K562 (cell line): ENCODE results near the gene RASAL1. TPM values are rescaled to one million over a fixed set of nuclear protein-coding genes. Genes with fewer than 3 reads are reported as not detected.

ENCODE experiments used
- ATAC-seq: fragments of 200-7000 bp; cut with Tn5 transposase; 3 replicates; pipeline ENCODE4 v1.9.1; 2020; ENCODE audit warnings: moderate library complexity
- BruUV-seq: library from RNA; stranded (reverse); fragments of 400-500 nt; replicated peaks from 2 replicates; lab custom pipeline; 2021; lab: Mats Ljungman, UMichigan
- CTCF ChIA-PET: fragments of 300-600 bp; formaldehyde crosslinking; extraction: SDS; loops from one replicate; lab custom pipeline; 2021; ENCODE audit warnings: low intra/inter-chr PET ratio; lab: Yijun Ruan, JAX
- POLR2A ChIA-PET: fragments of 300-600, 350-650 bp; sonication (Branson Sonifier 250); formaldehyde crosslinking; extraction: SDS; loops from one replicate; lab custom pipeline; 2021; ENCODE audit warnings: antibody characterized with exemption, inconsistent platforms; lab: Yijun Ruan, JAX
- DNase-seq, 4 experiments: peaks; one replicate each; pipeline versions ENCODE4 v3.0.0 to v3.0.0-alpha.2; 2011 to 2018; ENCODE audit warnings: low spot score in 3 of 4, mixed read lengths in 3 of 4; ENCODE audit errors: extremely low read depth in 1 of 4
- FAIRE-seq: peaks from 2 replicates; lab custom pipeline; 2011; peaks lifted over from hg19 to GRCh38; lab: Jason Lieb, UNC
- H2AFZ ChIP-seq: 2 replicates; pipeline ENCODE4 v1.6.0; 2011; ENCODE audit warnings: low read depth, low read length, control low read depth, inconsistent platforms
- H3K27ac ChIP-seq: fragments of 200-600 bp; 3 replicates; pipeline ENCODE4 v1.8.0; 2011; ENCODE audit warnings: low read depth, mild to moderate bottlenecking, control low read depth, inconsistent platforms, low read length, moderate library complexity, mixed read lengths; ENCODE audit errors: extremely low read depth
- H3K27me3 ChIP-seq, 2 experiments: fragments of 300-600 bp in 1 of 2; 2 replicates in 1 of 2; 3 replicates in 1 of 2; pipeline versions ENCODE4 v1.6.0 to v1.8.0; 2011; ENCODE audit warnings: inconsistent platforms in 2 of 2, low read length in 2 of 2, mild to moderate bottlenecking in 1 of 2, mixed read lengths in 1 of 2, moderate library complexity in 1 of 2; ENCODE audit not compliant: control insufficient read depth in 2 of 2, insufficient read depth in 2 of 2
- H3K36me3 ChIP-seq: fragments of 300-600 bp; 3 replicates; pipeline ENCODE4 v1.8.0; 2011; ENCODE audit warnings: mild to moderate bottlenecking, low read length, inconsistent platforms; ENCODE audit not compliant: control insufficient read depth, insufficient read depth
- H3K4me1 ChIP-seq, 2 experiments: fragments of 200-600 bp in 1 of 2; replicated peaks in 1 of 2; 2 replicates in 1 of 2; 3 replicates in 1 of 2; pipeline versions ENCODE4 v1.5.1 to v1.8.0; 2011; ENCODE audit warnings: inconsistent platforms in 2 of 2, low read length in 2 of 2, mild to moderate bottlenecking in 1 of 2, mixed read lengths in 1 of 2, moderate library complexity in 1 of 2; ENCODE audit not compliant: control insufficient read depth in 2 of 2, insufficient read depth in 2 of 2
- H3K4me2 ChIP-seq: 2 replicates; pipeline ENCODE4 v1.6.1; 2011; ENCODE audit warnings: low read length, control low read depth, inconsistent platforms, mixed read lengths; ENCODE audit not compliant: insufficient read depth
- H3K4me3 ChIP-seq: fragments of 200-600 bp; sonication (generic), shearing (Covaris generic); 2 replicates; pipeline ENCODE4 v1.5.1; 2016; ENCODE audit warnings: control low read depth, inconsistent platforms
- H3K79me2 ChIP-seq: fragments of 200-600 bp; 3 replicates; pipeline ENCODE4 v1.8.0; 2011; ENCODE audit warnings: low read length, inconsistent platforms; ENCODE audit not compliant: control insufficient read depth, insufficient read depth
- H3K9ac ChIP-seq, 2 experiments: 2 replicates each; pipeline versions ENCODE4 v1.6.0 to v1.6.1; 2011; ENCODE audit warnings: low read depth in 2 of 2, low read length in 2 of 2, control low read depth in 1 of 2, inconsistent platforms in 1 of 2, mild to moderate bottlenecking in 1 of 2, mixed read lengths in 1 of 2; ENCODE audit not compliant: insufficient read depth in 1 of 2
- H3K9me1 ChIP-seq: one replicate; pipeline ENCODE4 v1.6.0; 2011; ENCODE audit warnings: inconsistent platforms, mild to moderate bottlenecking, low read length, moderate library complexity; ENCODE audit not compliant: control insufficient read depth, insufficient read depth
- H3K9me3 ChIP-seq: replicated peaks from 2 replicates; pipeline ENCODE4 v1.5.1; 2011; ENCODE audit warnings: low read depth, low read length, inconsistent platforms; ENCODE audit not compliant: control insufficient read depth, insufficient read depth
- H4K20me1 ChIP-seq: replicated peaks from 2 replicates; pipeline ENCODE4 v1.6.1; 2011; ENCODE audit warnings: low read length, inconsistent platforms, mixed read lengths; ENCODE audit not compliant: control insufficient read depth, insufficient read depth
- BMI1 ChIP-seq: fragments of 150-350 bp; IDR thresholded peaks from 2 replicates; pipeline ENCODE4 v1.6.1; 2014; ENCODE audit warnings: low read length
- SP2 ChIP-seq: IDR thresholded peaks from 2 replicates; pipeline ENCODE4 v1.6.1; 2011; ENCODE audit warnings: mild to moderate bottlenecking, low read depth, low read length, moderate library complexity; ENCODE audit not compliant: poor library complexity, severe bottlenecking; ENCODE audit errors: extremely low read depth
- XRCC4 ChIP-seq: IDR thresholded peaks from one replicate; pipeline ENCODE4 v1.6.1; 2011; ENCODE audit not compliant: insufficient read depth, insufficient read length; ENCODE audit errors: extremely low read depth
- ZKSCAN1 ChIP-seq: fragments of 150-350 bp; IDR thresholded peaks from 2 replicates; pipeline ENCODE4 v1.6.1; 2016; ENCODE audit warnings: low read depth, low read length
- ZNF239 ChIP-seq: fragments of 250-450 bp; sonication (Bioruptor Pico); IDR thresholded peaks from 2 replicates; pipeline ENCODE4 v1.4.0; 2020; ENCODE audit warnings: mild to moderate bottlenecking
- ZNF592 ChIP-seq: fragments of 450-650 bp; IDR thresholded peaks from 2 replicates; pipeline ENCODE4 v1.6.1; 2017; ENCODE audit warnings: antibody characterized with exemption, mild to moderate bottlenecking
- WGBS: fragments of 100-300 bp; shearing (Covaris generic); methylation state at CpG from one replicate; pipeline ENCODE4 v1.1.6; 2016; ENCODE audit warnings: low coverage, mixed read lengths; ENCODE audit not compliant: insufficient coverage; ENCODE audit errors: missing lambda C conversion rate; 5-methylcytosine and 5-hydroxymethylcytosine counted together
- in situ Hi-C: fragments of 300-500 bp; cut with MboI; formaldehyde crosslinking; loops from 4 replicates; pipeline ENCODE4 v1.15.0; 2018; ENCODE audit warnings: inconsistent platforms, mixed read lengths
- intact Hi-C: fragments of 100-400 bp; cut with micrococcal nuclease; formaldehyde crosslinking; loops from 2 replicates; pipeline ENCODE4 v1.14.2; 2022
- polyA plus RNA-seq, 8 experiments: library from polyadenylated mRNA; depleted of rRNA in 4 of 8; stranded (reverse) in 5 of 8; unstranded in 3 of 8; fragments of >200 nt; fragmentation: Nextera tagmentation in 2 of 8; fragmentation: Illumina TruSeq in 1 of 8; extraction: Ambion mirVana in 2 of 8; extraction: Trizol in 1 of 8; gene quantifications; 2 replicates each; pipeline versions ENCODE4 v1.2.1 to v1.2.3, GENCODE V29; 2011 to 2014; ENCODE audit warnings: inconsistent platforms in 1 of 8, missing spikeins in 1 of 8
- total RNA-seq, 7 experiments: library from RNA; depleted of rRNA in 6 of 7; stranded (reverse); fragments of >200 nt in 6 of 7; fragmentation: Illumina TruSeq in 2 of 7; extraction: Trizol in 2 of 7; gene quantifications; 2 replicates each; pipeline versions ENCODE4 v1.2.1 to v1.2.3, GENCODE V29; 2011 to 2021; ENCODE audit warnings: low replicate concordance in 1 of 7

The RASAL1 gene
- total and polyA plus RNA-seq, 9 of the 15 experiments (the other 6 are each of a cell fraction or from before 2014, with no cell fraction given): 0.06 to 0.16 (median 0.14) TPM; not detected in 6

- no peak overlapping the region for H3K9ac ChIP-seq
- no TSS peak for BruUV-seq
- ChIA-PET POLR2A (no interaction called here), CTCF (no interaction called here)
- ATAC-seq (no peak), DNase-seq (no peak), FAIRE-seq (no peak)
- H3K4me2 ChIP-seq: no peak overlapping the region
- 0 out of 2 replicates have a peak, but pooled peaks cover 9% of the 10 kb centered on the region for H4K20me1 ChIP-seq
- peaks cover 0 to 15% of the 10 kb centered on the region in 2 experiments; a peak in 2 of 5 replicates for H3K4me1 ChIP-seq
- no peak overlapping the region for H3K27ac ChIP-seq
- no peaks in the 10 kb centered on the region for H3K79me2 ChIP-seq
- intact Hi-C loops (no loop called here), in situ Hi-C loops (no loop called here)
- H3K9me1 ChIP-seq: no peaks in the 10 kb centered on the region
- H3K36me3 ChIP-seq: no peaks in the 10 kb centered on the region
- H3K27me3 ChIP-seq: peaks cover 12 to 64% of the 10 kb centered on the region in 2 experiments
- no peak overlapping the region for H2AFZ ChIP-seq
- 0% methylated on average over 5 of the region's 6 CpGs for WGBS
- no peak overlapping the region for H3K4me3 ChIP-seq
- H3K9me3 ChIP-seq: no peaks in the 10 kb centered on the region
- TF ChIP-seq XRCC4 (no peak), ZNF239 (CRISPR knock-in tag) (peak; percentile 96)
These were observed 60.4 kb downstream of the RASAL1 start for GRCh38 chr12:113075137-113075683.

- Histone ChIP-seq H3K36me3 (no peaks in the 10 kb centered on the region), H3K27ac (no peak overlapping the region), H3K4me2 (no peak overlapping the region), H2AFZ (no peak overlapping the region), H3K9ac (no peak overlapping the region), H3K4me1 (peaks cover 0 to 15% of the 10 kb centered on the region in 2 experiments; a peak in 2 of 5 replicates), H3K9me3 (no peaks in the 10 kb centered on the region), H4K20me1 (0 out of 2 replicates have a peak, but pooled peaks cover 10% of the 10 kb centered on the region), H3K27me3 (peaks cover 14 to 74% of the 10 kb centered on the region in 2 experiments), H3K9me1 (no peaks in the 10 kb centered on the region), H3K4me3 (no peak overlapping the region), H3K79me2 (no peaks in the 10 kb centered on the region)
- TF ChIP-seq ZNF592: no peak
- peak; percentile 69 for TF ChIP-seq ZKSCAN1
- no peak for TF ChIP-seq BMI1
- no peak for TF ChIP-seq SP2
- DNase-seq: no peak
- no peak for FAIRE-seq
- 4% methylated on average over 3 of the region's 3 CpGs for WGBS
- CTCF ChIA-PET: no interaction called here
- no TSS peak for BruUV-seq
- ATAC-seq: no peak
- intact Hi-C loops (no loop called here), in situ Hi-C loops (no loop called here)
- POLR2A ChIA-PET: interaction anchor here (0.5 kb wide), 1 partner anchor 111 kb away, joined by 3 read pairs; no protein-coding TSS in a partner anchor
These were observed 62.0 kb downstream of the RASAL1 start for GRCh38 chr12:113073586-113073985.
